Kidney glomerular epithelial cell (primary cell): ENCODE results near the gene MXD1.
"Not testable (repeated sequence)": the region's sequence is repeated elsewhere in the genome, so short reads cannot be mapped to it uniquely, and the experiment has no call there.

ENCODE experiments used
- DNase-seq: peaks from one replicate; lab custom pipeline; 2025; lab: John Stamatoyannopoulos, UW

MXD1 gene

GRCh38 chr2:69914950-69915945 lies at the start of gene MXD1:
TSS of gene MXD1 (plus strand) at chr2:69915109. CDS start at chr2:69915331, 222 bp downstream.
- DNase-seq: no peak

GRCh38 chr2:69888451-69888850 lies 26.5 kb upstream of the MXD1 start:
- no peak for DNase-seq

GRCh38 chr2:69889302-69889701 lies 25.6 kb upstream of the MXD1 start:
- DNase-seq: no peak

GRCh38 chr2:69890881-69891280 lies 24.0 kb upstream of the MXD1 start:
- peak; percentile 9 for DNase-seq

GRCh38 chr2:69892838-69893424 lies 22.0 kb upstream of the MXD1 start:
- DNase-seq: not testable (repeated sequence)

- DNase-seq: peak; percentile 59
Measured at GRCh38 chr2:69893684-69894551, 21.0 kb upstream of the MXD1 start, which contains the start of gene SNRNP27. TSS of gene SNRNP27 (plus strand) at chr2:69893956. CDS start at chr2:69893985, 29 bp downstream.

- not testable (repeated sequence) for DNase-seq
Measured at GRCh38 chr2:69894737-69895136, 20.2 kb upstream of the MXD1 start.

GRCh38 chr2:69902213-69902922 lies 12.5 kb upstream of the MXD1 start:
- no peak for DNase-seq

GRCh38 chr2:69907216-69907615 lies 7.7 kb upstream of the MXD1 start:
- DNase-seq: no peak

GRCh38 chr2:69911985-69912563 lies 2.8 kb upstream of the MXD1 start:
- peak; percentile 68 for DNase-seq

GRCh38 chr2:69914164-69914949 lies 552 bp upstream of the MXD1 start:
- peak; percentile 100 for DNase-seq

GRCh38 chr2:69916106-69916505 lies 1.2 kb downstream of the MXD1 start:
- DNase-seq: no peak

GRCh38 chr2:69917852-69918251 lies 2.9 kb downstream of the MXD1 start:
- DNase-seq: peak; percentile 64

GRCh38 chr2:69918401-69918800 lies 3.5 kb downstream of the MXD1 start:
- DNase-seq: no peak

- DNase-seq: no peak
Measured at GRCh38 chr2:69923116-69923515, 8.2 kb downstream of the MXD1 start.

GRCh38 chr2:69926849-69927515 lies 12.1 kb downstream of the MXD1 start:
- DNase-seq: no peak

GRCh38 chr2:69931832-69932595 lies 17.1 kb downstream of the MXD1 start:
- no peak for DNase-seq

- no peak for DNase-seq
Measured at GRCh38 chr2:69932596-69932922, 17.6 kb downstream of the MXD1 start.

GRCh38 chr2:69933254-69933828 lies 18.4 kb downstream of the MXD1 start:
- DNase-seq: no peak
